GM19324 (cell line): ENCODE data around the gene ATXN1.
A peak's percentile ranks its signal among the peaks of the same experiment; 100 is the strongest.

ENCODE experiments used
- ATAC-seq: cut with Tn5 transposase; IDR thresholded peaks from one replicate; pipeline ENCODE4 v1.9.1; 2021; ENCODE audit warnings: mild to moderate bottlenecking, moderate library complexity; ENCODE audit not compliant: unreplicated experiment, low FRiP score

The ATXN1 gene

DNA sequence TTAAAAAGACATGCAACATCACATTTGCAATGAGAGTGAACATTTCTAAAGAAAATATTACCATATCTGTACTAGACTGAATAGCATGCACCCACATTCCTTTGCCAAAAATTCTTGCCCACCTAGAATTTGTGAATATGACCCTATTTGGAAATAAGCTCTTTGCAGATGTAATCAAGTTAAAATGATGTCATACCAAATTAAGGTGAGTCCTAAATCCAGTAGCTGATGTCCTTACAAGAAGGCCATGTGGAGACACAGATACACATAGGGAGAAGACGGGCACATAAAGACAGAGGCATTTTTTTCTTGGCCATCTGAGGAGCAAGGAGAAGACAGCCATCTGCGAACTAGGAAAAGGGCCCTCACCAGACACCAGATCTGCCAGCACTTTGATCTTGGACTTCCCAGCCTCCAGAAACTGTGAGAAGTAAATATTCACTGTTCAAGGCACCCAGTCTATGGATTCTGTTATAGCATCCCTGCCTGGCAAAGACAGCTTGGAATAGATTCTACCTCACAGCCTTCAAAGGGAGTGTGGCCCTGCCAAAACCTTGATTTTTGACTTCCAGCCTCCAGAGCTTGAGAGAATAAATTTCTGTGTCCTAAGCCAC, 22.8 kb upstream of the ATXN1 start:
- no peak for ATAC-seq

DNA sequence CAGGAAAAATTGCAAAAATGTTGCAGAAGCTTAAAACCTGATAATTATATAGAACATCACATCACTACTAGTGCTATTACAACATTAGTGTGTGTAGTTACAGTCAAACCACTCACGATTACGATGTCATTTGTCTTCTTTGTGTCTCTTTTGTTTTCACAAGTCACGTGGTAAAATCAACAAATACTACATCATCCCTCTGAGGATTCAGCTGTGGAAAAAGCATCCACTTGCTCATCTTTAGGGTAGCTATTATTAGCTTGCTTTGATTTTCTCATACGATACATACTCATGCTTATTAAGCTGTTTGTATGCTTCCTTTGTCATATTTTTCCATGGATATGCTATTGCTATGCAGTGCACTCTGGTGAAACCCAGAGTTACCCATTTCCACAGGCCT, 22.2 kb upstream of the ATXN1 start:
- no peak for ATAC-seq

- ATAC-seq: no peak
These were observed 21.0 kb upstream of the ATXN1 start for GRCh38 chr6:16782278-16782677.

DNA sequence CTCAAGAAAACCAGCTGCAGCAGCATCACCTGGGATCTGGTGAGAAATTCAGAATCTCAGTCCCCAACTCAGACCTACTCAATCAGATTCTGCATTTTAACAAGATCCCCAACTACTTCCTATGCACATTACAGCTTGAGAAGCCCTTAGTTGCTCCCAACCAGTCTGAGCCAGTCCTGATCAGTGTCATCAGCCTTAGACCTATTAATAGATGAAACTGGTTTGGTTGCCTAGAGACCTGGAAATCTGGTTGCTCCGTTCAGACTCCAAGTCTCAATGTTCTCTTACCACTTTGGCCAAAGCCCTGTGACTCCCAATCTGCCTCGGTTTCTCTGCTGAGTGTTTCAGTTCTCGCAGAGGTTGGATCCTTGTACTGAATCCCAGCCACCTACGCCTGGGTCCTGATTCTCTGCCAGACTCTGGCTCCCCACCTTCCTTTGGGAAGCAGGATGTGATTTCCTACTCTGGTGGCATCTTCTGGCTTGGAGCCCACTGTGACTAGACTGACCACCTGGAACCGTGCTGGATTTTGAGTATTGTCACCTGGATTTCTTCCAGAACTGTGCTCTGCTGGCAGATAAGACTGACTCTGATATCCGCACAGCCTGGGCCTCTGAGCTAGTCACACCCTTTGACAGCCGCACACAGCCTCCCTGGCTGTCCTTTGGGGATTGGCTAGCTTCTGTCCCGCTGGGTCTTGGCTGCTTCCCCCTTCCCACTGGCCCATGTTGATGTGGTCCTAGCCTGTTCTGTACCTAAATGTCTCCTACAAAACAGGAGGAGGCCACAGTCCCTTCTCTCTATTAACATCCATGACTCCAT, 20.3 kb upstream of the ATXN1 start:
- no peak for ATAC-seq

DNA sequence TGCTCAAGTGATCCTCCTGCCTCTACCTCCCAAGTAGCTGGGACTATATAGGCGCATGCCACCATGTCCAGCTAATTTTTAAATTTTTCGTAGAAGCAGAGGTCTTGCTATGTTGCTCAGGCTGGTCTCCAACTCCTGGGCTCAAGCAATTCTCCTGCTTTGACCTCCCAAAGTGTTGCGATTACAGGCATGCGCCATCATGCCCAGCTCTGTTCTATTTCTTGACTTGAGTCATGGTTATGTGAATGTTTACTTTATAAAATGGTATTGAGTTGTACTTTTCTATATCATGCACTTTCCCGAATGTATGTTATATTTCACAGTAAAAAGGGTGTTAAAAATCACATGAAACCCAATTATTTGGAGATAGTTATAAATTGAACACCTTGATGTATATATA, 17.3 kb upstream of the ATXN1 start:
- ATAC-seq: no peak

DNA sequence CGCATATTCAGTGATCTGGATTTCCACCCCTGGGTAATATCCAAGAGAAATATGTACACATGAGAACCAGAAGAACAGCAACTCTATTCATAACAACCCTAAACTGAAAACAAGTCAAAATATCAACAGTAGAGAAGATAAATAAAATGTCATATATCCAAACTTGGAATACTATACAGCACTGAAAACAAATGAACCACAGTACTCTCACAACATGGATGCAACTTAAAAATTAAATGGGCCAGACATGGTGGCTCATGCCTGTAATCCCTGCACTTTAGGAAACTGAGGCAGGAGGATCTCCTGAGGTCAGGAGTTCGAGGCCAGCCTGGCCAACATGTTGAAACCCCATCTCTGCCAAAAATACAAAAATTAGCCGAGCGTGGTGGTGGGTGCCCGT, 16.5 kb upstream of the ATXN1 start:
- no peak for ATAC-seq

DNA sequence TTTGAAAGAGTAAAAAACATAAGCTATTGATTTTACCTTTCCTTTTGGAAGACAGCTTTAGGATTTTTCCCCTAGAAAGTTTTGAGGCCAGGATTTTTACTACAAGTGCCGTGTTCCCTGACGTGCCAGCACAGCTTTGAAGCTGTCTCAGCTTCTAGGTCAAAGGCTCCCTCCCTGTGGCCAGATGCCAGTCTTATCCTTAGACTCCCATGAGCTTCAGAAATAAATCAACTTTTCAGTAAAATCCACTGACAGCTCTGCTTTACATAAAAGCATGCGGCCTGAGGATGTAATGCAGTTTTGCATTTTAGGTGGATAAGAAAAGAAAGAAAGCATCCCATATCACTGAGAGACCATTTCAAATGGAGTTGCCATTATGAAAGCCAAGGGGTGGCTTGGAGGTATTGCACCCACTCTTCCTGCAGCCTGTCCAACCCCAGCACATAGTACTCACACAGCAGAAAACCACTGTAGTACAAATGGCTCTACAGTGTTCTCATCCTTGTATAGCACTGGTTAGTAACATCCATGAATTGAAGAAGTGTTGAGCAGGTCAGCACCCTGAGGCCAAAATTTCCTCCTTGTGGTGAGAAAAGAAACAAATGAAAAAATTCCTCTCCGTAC, 15.2 kb upstream of the ATXN1 start:
- no peak for ATAC-seq

GRCh38 chr6:16774437-16774836, 13.2 kb upstream of the ATXN1 start:
- ATAC-seq: no peak

GRCh38 chr6:16773362-16773761, 12.1 kb upstream of the ATXN1 start:
- no peak for ATAC-seq

DNA sequence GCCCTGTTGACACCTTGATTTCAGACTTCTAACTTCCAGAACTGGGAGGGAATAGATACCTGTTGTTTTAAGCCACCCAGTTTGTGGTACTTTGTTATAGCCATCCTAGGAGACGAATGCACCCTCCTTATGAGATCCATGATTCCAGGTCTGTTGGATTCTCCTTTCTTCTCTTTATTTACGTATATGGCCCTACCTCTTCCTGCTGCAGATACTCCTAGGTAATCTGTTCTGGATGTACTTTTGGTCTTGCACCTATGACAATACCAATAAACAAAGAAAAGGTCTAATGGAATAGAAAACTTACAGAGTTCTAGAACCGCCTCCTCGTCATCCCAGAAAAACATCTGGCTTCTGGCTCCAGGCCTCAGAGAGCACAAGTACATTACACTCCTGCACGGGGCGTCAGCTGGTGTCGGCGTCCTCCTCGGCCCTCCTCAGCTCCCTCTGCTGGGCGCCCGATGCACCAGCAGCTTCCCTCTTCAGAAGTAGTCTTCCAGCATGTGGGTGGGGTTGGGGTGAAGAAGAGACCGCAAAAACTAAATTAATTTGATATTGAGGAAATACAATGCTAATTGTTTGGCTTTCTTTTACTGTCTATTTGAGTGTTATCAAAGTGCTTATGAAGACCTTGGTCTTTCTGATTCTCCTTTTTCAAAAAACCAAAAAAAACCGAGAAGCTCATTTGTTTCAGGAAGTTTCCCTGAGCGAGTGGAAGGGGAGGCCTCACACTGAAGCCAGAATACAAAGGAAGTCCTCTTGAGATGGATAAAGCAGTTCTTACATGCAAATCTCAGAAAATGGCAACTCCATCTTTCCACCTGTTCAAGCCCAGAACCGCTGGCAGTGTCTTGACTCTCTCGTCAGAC, 9.7 kb upstream of the ATXN1 start:
- ATAC-seq: peak; percentile 80

- ATAC-seq: no peak
These were observed 8.7 kb upstream of the ATXN1 start for GRCh38 chr6:16769986-16770376.

GRCh38 chr6:16769131-16769985, 8.1 kb upstream of the ATXN1 start:
- no peak for ATAC-seq

- no peak for ATAC-seq
These were observed 7.2 kb upstream of the ATXN1 start for GRCh38 chr6:16768477-16768830.

GRCh38 chr6:16767765-16768476, 6.7 kb upstream of the ATXN1 start:
- no peak for ATAC-seq

DNA sequence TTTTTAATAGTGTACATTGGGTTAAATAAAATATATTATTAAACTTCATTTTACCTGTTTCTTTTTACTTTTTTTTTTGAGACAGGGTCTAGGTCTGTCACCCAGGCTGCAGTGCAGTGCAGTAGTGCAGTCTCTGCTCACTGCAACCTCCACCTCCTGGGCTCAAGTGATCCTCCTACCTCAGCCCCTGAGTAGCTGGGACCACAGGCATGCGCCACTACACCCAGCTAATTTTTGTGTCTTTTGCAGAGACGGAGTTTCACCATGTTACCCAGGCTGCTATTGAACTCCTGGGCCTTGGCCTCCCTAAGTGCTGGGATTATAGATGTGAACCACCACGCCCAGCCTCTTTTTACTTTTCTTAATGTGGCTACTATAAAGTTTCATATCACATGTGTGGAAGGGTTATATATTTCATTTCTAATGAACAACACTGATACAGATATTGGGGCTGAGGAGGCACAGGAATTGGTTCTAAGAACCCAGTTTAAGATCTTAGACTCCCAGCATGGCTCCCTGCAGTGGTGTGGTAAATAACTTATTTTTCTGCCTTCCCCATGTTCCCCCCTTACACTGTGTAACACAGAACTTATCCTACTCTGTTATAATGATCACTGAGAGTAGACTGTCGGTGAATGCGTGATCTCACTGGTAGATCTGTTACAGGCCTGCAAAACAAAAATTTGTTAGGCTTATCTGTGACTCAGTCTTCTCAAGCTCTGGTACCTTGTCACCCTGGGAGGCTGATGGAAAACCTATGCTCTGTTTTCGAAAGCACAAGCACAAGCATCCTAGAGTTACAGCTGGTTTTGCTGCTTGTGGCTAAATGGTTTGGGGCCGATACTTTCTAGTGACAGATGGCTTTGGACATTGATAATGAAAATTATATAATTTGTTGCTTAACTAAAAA, 5.8 kb upstream of the ATXN1 start:
- ATAC-seq: no peak

DNA sequence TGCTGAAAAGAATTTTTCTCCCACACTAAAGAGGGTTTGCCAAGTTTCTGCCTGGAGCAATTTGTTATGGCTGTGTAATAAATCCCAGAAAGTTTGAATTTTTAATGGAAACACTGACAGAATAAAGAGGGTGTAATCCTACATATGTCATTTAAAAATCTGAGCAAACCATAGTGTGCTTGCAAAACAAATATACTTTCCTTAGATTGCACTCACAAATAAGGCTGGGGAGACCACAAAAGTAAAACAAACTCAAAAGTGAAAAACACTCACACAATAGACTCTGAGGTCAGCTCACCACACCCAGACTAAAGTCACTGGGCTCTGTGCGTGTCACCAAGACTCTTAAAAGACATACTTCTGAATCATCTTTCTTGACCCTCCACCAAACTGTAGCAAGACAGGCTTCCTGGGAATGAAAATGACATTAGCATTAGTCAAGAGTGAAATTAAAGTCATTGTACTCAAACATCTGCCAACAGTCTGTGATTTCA, 4.8 kb upstream of the ATXN1 start:
- no peak for ATAC-seq

GRCh38 chr6:16765235-16765634, 4.0 kb upstream of the ATXN1 start:
- ATAC-seq: no peak
